CD4-positive, alpha-beta T cell treated with Interleukin-6 for 4 hours (primary cell): ENCODE measurements around the gene TRIM31.
A peak's percentile ranks its signal among the peaks of the same experiment; 100 is the strongest.

Source experiments
- DNase-seq: peaks from one replicate; pipeline ENCODE4 v3.0.0-alpha.2; 2020; ENCODE audit warnings: mixed read lengths

The TRIM31 gene

GRCh38 chr6:30074331-30075093 lies 38.4 kb downstream of the TRIM31 start:
- no peak for DNase-seq

DNA sequence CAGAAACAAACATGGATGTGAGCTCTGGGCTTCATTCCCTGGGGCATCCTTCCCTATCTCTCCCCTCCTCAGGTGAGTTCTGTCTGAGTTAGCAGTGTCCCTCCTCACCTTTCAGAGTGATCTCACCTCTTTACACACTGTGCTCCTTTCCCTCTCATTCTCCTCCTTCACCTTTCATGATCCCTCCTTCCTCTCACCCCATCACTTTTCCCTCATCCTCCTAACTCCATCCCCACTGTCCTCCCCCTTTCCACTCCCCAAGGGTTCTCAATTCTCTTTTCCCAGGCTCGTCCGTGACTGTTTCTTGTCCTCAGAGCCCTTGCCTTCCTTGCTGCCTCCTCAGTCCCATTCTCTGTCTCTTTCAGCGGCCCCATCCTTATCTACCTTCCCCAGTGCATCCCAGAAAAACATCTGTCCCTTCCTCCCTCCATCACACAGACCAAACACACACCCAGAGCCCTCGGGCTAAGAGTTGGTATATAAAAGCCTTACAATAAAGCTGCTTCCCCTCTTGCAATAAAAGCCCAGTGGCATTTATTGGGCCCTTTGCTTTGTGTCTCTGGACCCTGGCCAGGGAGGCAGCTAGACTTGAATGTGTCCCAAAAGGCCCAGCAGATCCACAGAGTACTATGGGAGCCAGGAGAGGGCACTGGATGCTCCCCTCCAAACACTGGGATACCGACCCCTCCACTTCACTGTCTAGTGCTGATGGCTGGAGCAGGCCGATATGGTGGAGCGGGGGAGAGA lies 39.2 kb downstream of the TRIM31 start:
- DNase-seq, result no peak

GRCh38 chr6:30071858-30072257 lies 41.0 kb downstream of the TRIM31 start:
- no peak for DNase-seq

DNA sequence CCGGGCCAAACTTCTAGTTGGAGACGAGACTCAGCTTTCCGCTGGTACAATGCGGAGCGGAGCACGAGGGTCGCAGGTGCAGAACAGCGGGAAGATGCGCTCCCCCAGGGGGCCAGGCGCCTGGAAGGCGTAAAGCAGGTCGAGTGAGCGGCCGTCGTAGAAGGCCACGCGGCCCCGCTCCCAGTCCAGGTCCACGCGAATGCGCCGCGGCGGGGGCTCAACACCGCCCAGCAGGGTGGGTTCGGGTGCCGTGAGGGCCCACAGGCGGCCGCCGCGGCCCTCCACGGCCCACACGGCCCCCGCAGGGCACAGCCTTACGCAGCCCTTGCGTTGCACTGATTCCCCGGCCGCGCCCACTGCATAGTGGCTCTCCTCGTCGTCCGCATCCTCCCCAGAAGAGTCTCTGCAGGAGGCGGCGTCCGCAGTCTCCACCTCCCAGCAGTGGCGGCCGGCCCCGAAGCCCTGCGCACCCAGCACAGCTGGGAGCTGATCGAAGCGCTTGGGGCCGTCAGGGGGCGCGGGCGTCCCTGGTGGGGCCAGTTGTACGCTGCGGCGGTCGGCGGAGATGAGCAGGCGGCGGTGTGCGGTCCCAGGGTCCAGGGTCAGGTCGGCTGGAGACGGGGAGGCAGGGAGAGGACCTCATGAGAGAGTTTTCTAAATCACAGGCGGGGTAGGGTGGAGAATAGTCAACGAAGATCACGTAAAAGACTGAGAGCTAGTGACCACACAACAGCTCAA lies 41.6 kb downstream of the TRIM31 start:
- DNase-seq, result peak; percentile 23

- no peak for DNase-seq
These were observed 45.3 kb downstream of the TRIM31 start for GRCh38 chr6:30067460-30068139.

DNA sequence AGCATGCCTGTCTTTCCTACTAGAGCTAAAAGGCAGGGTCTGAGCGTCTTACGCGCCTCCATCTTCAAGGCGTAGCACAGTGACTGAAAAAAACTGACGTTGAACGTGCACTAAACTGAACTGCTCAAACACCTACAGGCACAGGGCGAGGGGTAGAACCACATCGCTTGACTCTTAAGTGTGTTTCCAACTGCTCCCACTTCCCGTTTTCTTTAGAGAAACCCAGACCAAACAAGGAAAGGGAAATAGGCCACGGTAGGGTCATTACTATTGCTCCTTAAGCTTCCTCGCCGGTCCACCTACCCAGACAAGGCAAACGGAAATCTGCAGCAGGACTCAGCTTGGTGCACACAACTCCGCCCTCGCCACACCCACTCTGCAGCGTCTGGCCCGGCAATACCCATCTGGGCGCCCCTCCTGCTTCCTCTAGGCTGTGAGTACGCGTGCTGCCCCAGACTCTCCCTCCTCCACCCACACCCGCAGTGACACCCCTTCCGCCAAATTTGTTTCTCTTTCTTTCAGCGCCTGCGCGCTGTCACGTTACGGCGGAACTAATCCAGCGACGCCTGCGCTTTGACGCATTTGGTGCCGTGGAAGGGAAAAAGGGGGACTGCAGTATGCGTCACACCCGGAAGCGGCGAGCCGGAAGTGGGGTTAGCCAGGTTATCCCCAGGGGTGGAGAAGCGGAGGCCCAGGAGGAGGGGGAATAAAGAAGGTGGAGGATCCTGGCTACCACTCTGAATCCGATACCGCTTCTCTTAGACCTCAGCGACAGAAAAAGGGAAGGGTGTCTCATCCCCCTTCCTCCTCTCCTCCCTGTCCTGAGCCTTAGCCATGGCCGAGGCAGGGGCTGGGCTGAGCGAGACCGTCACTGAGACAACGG lies 46.1 kb downstream of the TRIM31 start, which contains the start of gene PPP1R11:
PPP1R11 (plus strand) TSS at position 622 of the 883 bp plus-strand sequence; CDS start at position 835, 213 bp downstream.
- peak; percentile 99 for DNase-seq

- DNase-seq, result no peak
These were observed 46.8 kb downstream of the TRIM31 start for GRCh38 chr6:30066082-30066481.

- no peak for DNase-seq
These were observed 49.6 kb downstream of the TRIM31 start for GRCh38 chr6:30063315-30063714.

GRCh38 chr6:30062471-30063178 lies 50.3 kb downstream of the TRIM31 start:
- no peak for DNase-seq

GRCh38 chr6:30061858-30062458 lies 50.9 kb downstream of the TRIM31 start:
- DNase-seq, result no peak

DNA sequence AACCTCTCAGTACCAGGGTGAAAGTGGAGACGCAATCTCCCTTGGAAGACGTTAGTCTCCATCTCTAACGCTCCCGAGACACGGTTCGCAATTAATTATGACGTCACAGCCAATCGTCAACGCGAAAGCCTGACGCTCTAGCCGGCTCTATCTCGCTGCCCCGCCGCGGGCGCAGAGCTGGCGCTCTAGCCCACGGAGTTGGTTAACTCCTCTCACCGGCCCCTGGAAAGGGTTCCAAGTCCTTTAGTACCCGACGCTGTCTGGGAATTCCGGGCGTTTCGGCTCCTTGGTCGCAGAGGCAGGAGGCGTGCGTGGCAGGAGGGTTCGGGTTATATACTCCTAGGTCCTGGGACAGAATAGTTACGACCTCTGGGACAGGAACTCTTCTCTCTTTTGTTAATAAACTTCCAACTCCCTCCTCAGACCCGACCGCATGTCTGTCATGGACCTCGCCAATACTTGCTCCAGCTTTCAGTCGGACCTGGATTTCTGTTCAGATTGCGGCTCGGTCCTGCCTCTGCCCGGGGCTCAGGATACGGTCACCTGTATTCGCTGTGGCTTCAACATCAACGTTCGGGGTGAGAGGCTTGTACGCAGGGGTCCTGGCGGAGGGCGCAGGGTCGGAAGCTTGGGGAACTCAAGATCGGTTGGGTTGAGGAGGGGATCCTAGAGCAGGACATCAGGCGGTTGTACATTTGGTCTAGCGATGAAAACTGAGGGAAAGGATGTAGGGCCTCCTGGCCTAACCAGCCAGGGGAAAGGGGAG lies 51.6 kb downstream of the TRIM31 start, which contains the start of gene POLR1H:
POLR1H (plus strand) TSS at position 174 of the 766 bp plus-strand sequence; CDS start at position 434, 260 bp downstream.
- peak; percentile 88 for DNase-seq

DNA sequence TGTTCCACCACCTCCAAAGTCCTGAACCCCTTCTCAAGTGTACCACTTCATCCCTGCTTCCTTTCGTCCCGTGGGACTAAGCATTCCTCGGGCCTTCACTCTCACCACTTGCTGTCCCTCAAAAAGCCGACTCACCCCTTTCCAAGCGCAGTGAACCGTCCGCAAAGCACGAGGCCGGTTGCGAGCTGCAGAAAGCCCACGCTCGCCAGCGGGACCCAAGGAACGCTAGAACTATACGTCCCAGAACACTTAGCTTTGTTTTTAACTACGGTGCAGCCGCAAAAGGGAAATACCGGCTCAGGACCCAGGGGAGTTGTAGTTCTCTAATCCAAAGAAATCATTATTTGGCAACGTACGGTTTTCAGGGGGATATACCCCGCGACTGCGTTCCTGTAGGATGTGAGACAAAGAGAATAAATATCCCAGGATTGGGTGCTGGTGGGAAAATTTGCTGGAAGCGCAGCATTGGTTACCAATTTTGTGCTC lies 52.2 kb downstream of the TRIM31 start:
- peak; percentile 38 for DNase-seq

GRCh38 chr6:30055513-30055912 lies 57.4 kb downstream of the TRIM31 start:
- no peak for DNase-seq

GRCh38 chr6:30053682-30054081 lies 59.2 kb downstream of the TRIM31 start:
- DNase-seq, result no peak
